A549 (cell line): ENCODE data around the gene NPAT. TPM values are rescaled to one million over a fixed set of nuclear protein-coding genes. Genes with fewer than 3 reads are reported as not detected.

ENCODE experiments used
- ATAC-seq, 2 experiments: fragments of 200-7000 bp in 1 of 2; fragments of >200 bp in 1 of 2; cut with Nextera tagmentation in 1 of 2; cut with Tn5 transposase in 1 of 2; 3 replicates each; pipeline versions ENCODE4 v1.8.0 to v1.9.1; 2018 to 2020; ENCODE audit warnings: mild to moderate bottlenecking in 1 of 2, moderate library complexity in 1 of 2
- CTCF ChIA-PET: fragments of 300-600 bp; sonication (Branson Sonifier 250); formaldehyde crosslinking; extraction: SDS; loops from one replicate; lab custom pipeline; 2021; ENCODE audit warnings: antibody characterized with exemption, inconsistent platforms; lab: Yijun Ruan, JAX
- POLR2A ChIA-PET: fragments of 350-600 bp; formaldehyde crosslinking; extraction: SDS; loops from one replicate; lab custom pipeline; 2021; ENCODE audit warnings: antibody characterized with exemption, inconsistent platforms; lab: Yijun Ruan, JAX
- DNase-seq, 2 experiments: peaks; one replicate each; pipeline versions ENCODE4 v3.0.0 to v3.0.0-alpha.2; 2011 to 2016; ENCODE audit warnings: low read depth in 1 of 2, low spot score in 1 of 2
- FAIRE-seq: peaks from 2 replicates; lab custom pipeline; 2011; peaks lifted over from hg19 to GRCh38; lab: Jason Lieb, UNC
- H3K27ac ChIP-seq, 2 experiments: fragments of >200 bp; sonication (Bioruptor Twin); formaldehyde crosslinking; 3 replicates each; pipeline ENCODE4 v1.5.1; 2016 to 2017
- H3K4me1 ChIP-seq: fragments of >200 bp; sonication (Bioruptor Twin); formaldehyde crosslinking; 3 replicates; pipeline ENCODE4 v1.6.1; 2016
- H3K4me2 ChIP-seq: fragments of >200 bp; sonication (Bioruptor Twin); formaldehyde crosslinking; 3 replicates; pipeline ENCODE4 v1.6.1; 2016
- H3K4me3 ChIP-seq: fragments of >200 bp; sonication (Bioruptor Twin); formaldehyde crosslinking; 3 replicates; pipeline ENCODE4 v1.5.1; 2016
- H3K9me3 ChIP-seq: fragments of >200 bp; sonication (Bioruptor Twin); formaldehyde crosslinking; 3 replicates; pipeline ENCODE4 v1.6.1; 2016
- BHLHE40 ChIP-seq: IDR thresholded peaks from 2 replicates; pipeline ENCODE4 v1.6.1; 2012; ENCODE audit warnings: low read depth, low read length, inconsistent platforms
- CBX8 ChIP-seq: fragments of 200-600 bp; sonication (generic); IDR thresholded peaks from 2 replicates; pipeline ENCODE4 v1.6.1; 2016
- CHD2 ChIP-seq: fragments of 150-350 bp; IDR thresholded peaks from 2 replicates; pipeline ENCODE4 v1.6.1; 2014; ENCODE audit warnings: low read length; ENCODE audit not compliant: partially characterized antibody
- CHD4 ChIP-seq: fragments of 200-600 bp; sonication (generic); IDR thresholded peaks from 2 replicates; pipeline ENCODE4 v1.6.1; 2016; ENCODE audit warnings: antibody characterized with exemption, mild to moderate bottlenecking, borderline replicate concordance
- EHMT2 ChIP-seq: fragments of 200-600 bp; sonication (generic); IDR thresholded peaks from 2 replicates; pipeline ENCODE4 v1.6.1; 2016; ENCODE audit warnings: antibody characterized with exemption, low read depth, mild to moderate bottlenecking, moderate library complexity
- FOSB ChIP-seq: fragments of 250-450 bp; sonication (Bioruptor Pico); IDR thresholded peaks from 2 replicates; pipeline ENCODE4 v1.5.0; 2020; ENCODE audit warnings: mild to moderate bottlenecking, moderate library complexity
- FOSL2 ChIP-seq, 2 experiments: fragments of 450-650 bp in 1 of 2; fragments of >200 bp in 1 of 2; sonication (Bioruptor Twin) in 1 of 2; formaldehyde crosslinking; IDR thresholded peaks; 2 replicates each; pipeline versions ENCODE4 v1.5.0 to v1.6.1; 2016 to 2020; ENCODE audit warnings: mild to moderate bottlenecking in 1 of 2, moderate library complexity in 1 of 2
- HEYL ChIP-seq: fragments of 250-450 bp; sonication (Bioruptor Pico); IDR thresholded peaks from 2 replicates; pipeline ENCODE4 v1.8.0; 2021; ENCODE audit warnings: mild to moderate bottlenecking, moderate library complexity
- JUN ChIP-seq, 2 experiments: fragments of >200 bp; sonication (Bioruptor Twin); formaldehyde crosslinking; IDR thresholded peaks; 2 replicates in 1 of 2; 3 replicates in 1 of 2; pipeline ENCODE4 v1.6.1; 2016 to 2017
- KDM1A ChIP-seq: fragments of 200-600 bp; sonication (generic); IDR thresholded peaks from 2 replicates; pipeline ENCODE4 v1.6.1; 2016; ENCODE audit warnings: low read depth, mild to moderate bottlenecking
- MAFK ChIP-seq: fragments of 450-650 bp; IDR thresholded peaks from 2 replicates; pipeline ENCODE4 v1.6.1; 2014; ENCODE audit not compliant: partially characterized antibody
- NPAS2 ChIP-seq: fragments of 250-450 bp; sonication (Bioruptor Pico); IDR thresholded peaks from 2 replicates; pipeline ENCODE4 v1.8.0; 2022; ENCODE audit warnings: mild to moderate bottlenecking, moderate library complexity, borderline replicate concordance
- NR3C1 ChIP-seq: fragments of >200 bp; sonication (Bioruptor Twin); formaldehyde crosslinking; IDR thresholded peaks from 3 replicates; pipeline ENCODE4 v1.6.1; 2017
- RAD21 ChIP-seq, 2 experiments: fragments of >200 bp in 1 of 2; sonication (Bioruptor Twin) in 1 of 2; formaldehyde crosslinking in 1 of 2; IDR thresholded peaks in 1 of 2; conservative IDR thresholded peaks in 1 of 2; 2 replicates in 1 of 2; 3 replicates in 1 of 2; pipeline ENCODE4 v1.6.1; 2012 to 2018; ENCODE audit warnings: inconsistent platforms in 1 of 2
- ZFP36 ChIP-seq: fragments of 450-650 bp; IDR thresholded peaks from 2 replicates; pipeline ENCODE4 v1.6.1; 2014; ENCODE audit warnings: borderline replicate concordance; ENCODE audit not compliant: partially characterized antibody
- WGBS: methylation state at CpG from one replicate; pipeline ENCODE4 v1.1.6; 2017; ENCODE audit errors: missing lambda C conversion rate; 5-methylcytosine and 5-hydroxymethylcytosine counted together
- polyA plus RNA-seq, 4 experiments: library from polyadenylated mRNA; depleted of rRNA in 3 of 4; stranded (reverse); fragments of >200 nt; fragmentation: RNase III in 1 of 4; extraction: RNeasy Plus Mini Kit Qiagen cat#74134 plus additional on column Dnase treatment in 1 of 4; gene quantifications; 2 replicates in 3 of 4; 3 replicates in 1 of 4; pipeline ENCODE4 v1.2.3, GENCODE V29; 2011 to 2017
- TF ChIP-seq, protein P1 (sequence below): fragments of >200 bp; sonication (Bioruptor Twin); formaldehyde crosslinking; IDR thresholded peaks from 2 replicates; pipeline ENCODE4 v1.6.1; 2016
- TF ChIP-seq, protein P2 (sequence below): fragments of 450-650 bp; IDR thresholded peaks from 2 replicates; pipeline ENCODE4 v1.6.1; 2014; ENCODE audit warnings: antibody characterized with exemption
- TF ChIP-seq, protein P3 (sequence below): fragments of >200 bp; sonication (Bioruptor Twin); formaldehyde crosslinking; IDR thresholded peaks from 3 replicates; pipeline ENCODE4 v1.5.1; 2016
- TF ChIP-seq, protein P4 (sequence below): IDR thresholded peaks from 2 replicates; pipeline ENCODE4 v1.6.1; 2012

Gene NPAT
- polyA plus RNA-seq, 2 of the 4 experiments (the other 2 are of a cell fraction), result 4.6 to 9.3 TPM

DNA sequence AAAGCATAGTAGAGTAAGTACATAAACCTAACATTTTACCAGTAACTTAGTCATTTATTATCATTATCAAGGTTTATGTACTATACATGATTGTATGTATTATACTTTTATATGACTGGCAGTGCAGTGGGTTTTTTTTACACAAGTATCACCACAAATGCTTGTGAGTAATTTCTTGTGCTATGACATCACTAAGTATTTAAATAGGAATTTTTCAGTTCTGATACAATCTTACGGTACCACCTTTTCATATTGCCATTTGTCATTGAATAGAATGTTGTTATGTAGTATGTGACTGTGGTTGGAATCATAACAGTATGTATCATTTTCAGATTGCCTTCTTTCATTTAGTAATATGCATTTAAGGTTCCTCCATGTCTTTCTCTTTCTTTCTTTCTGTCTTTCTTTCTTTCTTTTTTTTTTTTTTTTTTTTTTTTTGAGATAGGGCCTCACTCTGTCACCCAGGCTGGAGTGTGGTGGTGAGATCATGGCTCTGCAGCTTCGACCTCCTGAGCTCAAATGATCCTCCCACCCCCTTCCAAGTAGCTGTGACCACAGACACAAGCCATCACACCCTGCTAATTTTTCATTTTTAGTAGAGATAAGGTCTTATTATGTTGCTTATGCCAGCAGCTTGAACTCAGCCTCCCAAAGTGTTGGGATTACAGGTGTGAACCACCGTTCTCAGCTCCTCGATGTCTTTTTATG lies 19.0 kb upstream of the NPAT start:
- 95% methylated on average over 4 of the region's 4 CpGs for WGBS
- no peak for FAIRE-seq
- no peak overlapping the region for H3K27ac ChIP-seq
- H3K4me1 ChIP-seq, result no peaks in the 10 kb centered on the region
- TF ChIP-seq, protein P1, sequence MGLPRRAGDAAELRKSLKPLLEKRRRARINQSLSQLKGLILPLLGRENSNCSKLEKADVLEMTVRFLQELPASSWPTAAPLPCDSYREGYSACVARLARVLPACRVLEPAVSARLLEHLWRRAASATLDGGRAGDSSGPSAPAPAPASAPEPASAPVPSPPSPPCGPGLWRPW, result no peak
- TF ChIP-seq KDM1A (no peak), BHLHE40 (no peak), NPAS2 (no peak), CHD4 (no peak), FOSL2 (IDR thresholded peaks at IDR 0.05) (no peak), FOSL2 (CRISPR knock-in tag; IDR thresholded peaks at IDR 0.05) (no peak), RAD21 (conservative IDR thresholded peaks at IDR 0.05 in 1 of 2, IDR thresholded peaks at IDR 0.05 in 1 of 2) (no peak), CHD2 (no peak), ZFP36 (no peak), NR3C1 (no peak), JUN (IDR thresholded peaks at IDR 0.05) (no peak), CBX8 (no peak), HEYL (CRISPR knock-in tag) (no peak), EHMT2 (no peak)
- TF ChIP-seq, protein P2, sequence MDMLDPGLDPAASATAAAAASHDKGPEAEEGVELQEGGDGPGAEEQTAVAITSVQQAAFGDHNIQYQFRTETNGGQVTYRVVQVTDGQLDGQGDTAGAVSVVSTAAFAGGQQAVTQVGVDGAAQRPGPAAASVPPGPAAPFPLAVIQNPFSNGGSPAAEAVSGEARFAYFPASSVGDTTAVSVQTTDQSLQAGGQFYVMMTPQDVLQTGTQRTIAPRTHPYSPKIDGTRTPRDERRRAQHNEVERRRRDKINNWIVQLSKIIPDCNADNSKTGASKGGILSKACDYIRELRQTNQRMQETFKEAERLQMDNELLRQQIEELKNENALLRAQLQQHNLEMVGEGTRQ, result no peak
- TF ChIP-seq, all 56 proteins: peak for 0
- Histone ChIP-seq H3K4me2 (no peak overlapping the region), H3K4me3 (no peak overlapping the region), H3K9me3 (no peaks in the 10 kb centered on the region)
- DNase-seq, result no peak
- ATAC-seq, result no peak
- CTCF ChIA-PET, result interaction anchor here (0.9 kb wide), 1 partner anchor 16 kb away, joined by 3 read pairs; no protein-coding TSS in a partner anchor
- POLR2A ChIA-PET, result interaction anchor here (0.5 kb wide), 1 partner anchor 251 kb away, joined by 3 read pairs; no protein-coding TSS in a partner anchor

DNA sequence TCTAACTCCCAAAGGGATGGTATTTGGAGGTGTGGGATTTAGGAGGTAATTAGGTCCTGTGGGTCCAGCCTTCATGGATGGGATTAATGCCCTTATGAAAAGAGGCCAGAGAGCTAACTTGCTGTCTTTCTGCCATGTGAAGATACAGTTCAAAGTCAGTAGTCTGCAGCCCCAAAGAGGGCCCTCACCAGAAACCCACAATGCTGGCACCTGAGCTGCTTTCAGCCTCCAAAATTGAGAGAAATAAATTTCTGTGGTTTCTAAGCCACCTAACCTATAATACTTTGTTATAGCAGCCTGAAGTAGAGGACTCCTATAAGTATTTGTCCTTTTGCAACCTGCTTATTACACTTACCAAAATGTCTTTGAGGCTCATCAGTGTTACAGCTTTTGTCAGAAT lies 16.6 kb upstream of the NPAT start:
- ChIA-PET POLR2A (no interaction called here), CTCF (no interaction called here)
- ATAC-seq (no peak), DNase-seq (no peak), FAIRE-seq (no peak)
- no peak overlapping the region for H3K4me3 ChIP-seq
- H3K4me1 ChIP-seq, result no peaks in the 10 kb centered on the region
- no peak overlapping the region for H3K27ac ChIP-seq
- no peak overlapping the region for H3K4me2 ChIP-seq
- TF ChIP-seq, protein P3, sequence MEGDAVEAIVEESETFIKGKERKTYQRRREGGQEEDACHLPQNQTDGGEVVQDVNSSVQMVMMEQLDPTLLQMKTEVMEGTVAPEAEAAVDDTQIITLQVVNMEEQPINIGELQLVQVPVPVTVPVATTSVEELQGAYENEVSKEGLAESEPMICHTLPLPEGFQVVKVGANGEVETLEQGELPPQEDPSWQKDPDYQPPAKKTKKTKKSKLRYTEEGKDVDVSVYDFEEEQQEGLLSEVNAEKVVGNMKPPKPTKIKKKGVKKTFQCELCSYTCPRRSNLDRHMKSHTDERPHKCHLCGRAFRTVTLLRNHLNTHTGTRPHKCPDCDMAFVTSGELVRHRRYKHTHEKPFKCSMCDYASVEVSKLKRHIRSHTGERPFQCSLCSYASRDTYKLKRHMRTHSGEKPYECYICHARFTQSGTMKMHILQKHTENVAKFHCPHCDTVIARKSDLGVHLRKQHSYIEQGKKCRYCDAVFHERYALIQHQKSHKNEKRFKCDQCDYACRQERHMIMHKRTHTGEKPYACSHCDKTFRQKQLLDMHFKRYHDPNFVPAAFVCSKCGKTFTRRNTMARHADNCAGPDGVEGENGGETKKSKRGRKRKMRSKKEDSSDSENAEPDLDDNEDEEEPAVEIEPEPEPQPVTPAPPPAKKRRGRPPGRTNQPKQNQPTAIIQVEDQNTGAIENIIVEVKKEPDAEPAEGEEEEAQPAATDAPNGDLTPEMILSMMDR, result no peak
- no peak for TF ChIP-seq FOSB (CRISPR knock-in tag)
- H3K9me3 ChIP-seq, result no peaks in the 10 kb centered on the region

DNA sequence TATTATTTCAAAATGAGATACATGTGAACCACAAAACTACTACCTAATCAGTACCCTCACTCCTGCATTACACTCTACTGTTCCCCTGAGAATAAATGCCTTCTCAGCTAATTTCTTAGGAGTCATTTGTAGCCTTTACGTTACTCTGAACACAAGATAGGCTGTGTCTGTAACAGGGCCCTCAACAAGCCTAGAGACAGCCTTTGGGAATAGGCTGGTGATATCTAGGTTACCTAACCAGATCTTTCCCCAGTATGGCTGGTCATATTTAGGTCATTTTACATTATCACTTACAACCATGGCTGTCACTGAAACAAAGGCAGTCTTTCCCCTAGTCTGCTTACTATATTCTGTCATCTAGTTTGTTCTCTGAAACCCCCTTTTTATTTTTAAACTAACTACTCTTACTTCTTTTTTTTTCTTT lies 14.6 kb upstream of the NPAT start:
- Histone ChIP-seq H3K27ac (no peak overlapping the region), H3K9me3 (no peaks in the 10 kb centered on the region), H3K4me3 (no peak overlapping the region), H3K4me1 (no peaks in the 10 kb centered on the region), H3K4me2 (no peak overlapping the region)
- FAIRE-seq, result no peak
- ChIA-PET CTCF (no interaction called here), POLR2A (no interaction called here)
- peak; percentile 37 for TF ChIP-seq MAFK
- TF ChIP-seq, protein P4, sequence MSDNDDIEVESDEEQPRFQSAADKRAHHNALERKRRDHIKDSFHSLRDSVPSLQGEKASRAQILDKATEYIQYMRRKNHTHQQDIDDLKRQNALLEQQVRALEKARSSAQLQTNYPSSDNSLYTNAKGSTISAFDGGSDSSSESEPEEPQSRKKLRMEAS, result no peak
- 95% methylated on average over 1 of the region's 1 CpG for WGBS
- no peak for DNase-seq
- no peak for ATAC-seq
